Activated T-cell treated with anti-CD3 and anti-CD28 coated beads for 24 hours (primary cell): ENCODE measurements around the gene TDRD7.

Source experiments
- DNase-seq: peaks from one replicate; pipeline ENCODE4 v3.0.0-alpha.2; 2020; ENCODE audit warnings: low read depth

Gene TDRD7, protein sequence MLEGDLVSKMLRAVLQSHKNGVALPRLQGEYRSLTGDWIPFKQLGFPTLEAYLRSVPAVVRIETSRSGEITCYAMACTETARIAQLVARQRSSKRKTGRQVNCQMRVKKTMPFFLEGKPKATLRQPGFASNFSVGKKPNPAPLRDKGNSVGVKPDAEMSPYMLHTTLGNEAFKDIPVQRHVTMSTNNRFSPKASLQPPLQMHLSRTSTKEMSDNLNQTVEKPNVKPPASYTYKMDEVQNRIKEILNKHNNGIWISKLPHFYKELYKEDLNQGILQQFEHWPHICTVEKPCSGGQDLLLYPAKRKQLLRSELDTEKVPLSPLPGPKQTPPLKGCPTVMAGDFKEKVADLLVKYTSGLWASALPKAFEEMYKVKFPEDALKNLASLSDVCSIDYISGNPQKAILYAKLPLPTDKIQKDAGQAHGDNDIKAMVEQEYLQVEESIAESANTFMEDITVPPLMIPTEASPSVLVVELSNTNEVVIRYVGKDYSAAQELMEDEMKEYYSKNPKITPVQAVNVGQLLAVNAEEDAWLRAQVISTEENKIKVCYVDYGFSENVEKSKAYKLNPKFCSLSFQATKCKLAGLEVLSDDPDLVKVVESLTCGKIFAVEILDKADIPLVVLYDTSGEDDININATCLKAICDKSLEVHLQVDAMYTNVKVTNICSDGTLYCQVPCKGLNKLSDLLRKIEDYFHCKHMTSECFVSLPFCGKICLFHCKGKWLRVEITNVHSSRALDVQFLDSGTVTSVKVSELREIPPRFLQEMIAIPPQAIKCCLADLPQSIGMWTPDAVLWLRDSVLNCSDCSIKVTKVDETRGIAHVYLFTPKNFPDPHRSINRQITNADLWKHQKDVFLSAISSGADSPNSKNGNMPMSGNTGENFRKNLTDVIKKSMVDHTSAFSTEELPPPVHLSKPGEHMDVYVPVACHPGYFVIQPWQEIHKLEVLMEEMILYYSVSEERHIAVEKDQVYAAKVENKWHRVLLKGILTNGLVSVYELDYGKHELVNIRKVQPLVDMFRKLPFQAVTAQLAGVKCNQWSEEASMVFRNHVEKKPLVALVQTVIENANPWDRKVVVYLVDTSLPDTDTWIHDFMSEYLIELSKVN

DNA sequence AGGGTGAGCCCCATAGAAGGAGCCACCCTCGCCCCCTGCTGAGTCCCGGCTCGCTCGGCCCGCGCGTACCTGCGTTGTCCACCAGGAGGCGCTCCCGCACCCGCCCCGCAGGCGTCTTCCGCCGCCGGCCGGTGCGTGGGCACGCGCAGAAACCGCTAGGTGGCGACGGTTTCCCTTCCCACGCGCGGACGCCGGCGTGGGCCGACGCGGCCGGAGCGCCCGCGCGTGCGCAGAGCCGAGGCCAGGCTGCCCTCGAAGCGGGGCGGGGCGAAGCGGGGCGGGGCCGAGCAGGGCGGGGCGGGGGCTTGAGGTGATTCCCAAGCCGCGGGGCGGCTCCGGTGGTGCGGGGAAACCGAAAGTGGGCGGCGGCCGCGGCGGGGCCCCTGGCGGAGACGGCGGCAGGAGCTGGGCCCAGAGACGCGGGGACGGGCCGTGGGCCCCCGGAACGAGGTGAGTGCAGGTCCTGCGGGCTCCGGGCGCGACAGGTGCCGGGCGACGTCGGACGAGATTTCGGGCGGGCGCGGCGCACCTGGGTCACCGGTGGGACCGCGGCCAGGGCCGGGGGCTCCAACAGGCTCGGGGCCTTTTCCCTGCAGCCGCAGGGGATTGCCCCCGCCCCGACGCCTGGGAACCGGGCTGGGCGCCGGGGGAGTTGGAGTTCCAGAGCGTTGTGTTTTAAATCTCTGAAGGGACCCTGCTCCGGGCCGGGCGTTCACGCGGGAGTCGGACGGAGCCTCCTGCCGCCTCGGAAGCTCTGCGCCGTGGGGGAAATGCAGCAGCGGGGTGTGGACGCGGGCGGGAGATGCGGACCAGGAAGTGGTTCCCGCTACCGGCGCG lies at the start of gene TDRD7:
TDRD7 (plus strand) TSS at position 308 of the 837 bp plus-strand sequence. CDS start 16,370 bp downstream, outside the sequence.
- peak; percentile 89 for DNase-seq

DNA sequence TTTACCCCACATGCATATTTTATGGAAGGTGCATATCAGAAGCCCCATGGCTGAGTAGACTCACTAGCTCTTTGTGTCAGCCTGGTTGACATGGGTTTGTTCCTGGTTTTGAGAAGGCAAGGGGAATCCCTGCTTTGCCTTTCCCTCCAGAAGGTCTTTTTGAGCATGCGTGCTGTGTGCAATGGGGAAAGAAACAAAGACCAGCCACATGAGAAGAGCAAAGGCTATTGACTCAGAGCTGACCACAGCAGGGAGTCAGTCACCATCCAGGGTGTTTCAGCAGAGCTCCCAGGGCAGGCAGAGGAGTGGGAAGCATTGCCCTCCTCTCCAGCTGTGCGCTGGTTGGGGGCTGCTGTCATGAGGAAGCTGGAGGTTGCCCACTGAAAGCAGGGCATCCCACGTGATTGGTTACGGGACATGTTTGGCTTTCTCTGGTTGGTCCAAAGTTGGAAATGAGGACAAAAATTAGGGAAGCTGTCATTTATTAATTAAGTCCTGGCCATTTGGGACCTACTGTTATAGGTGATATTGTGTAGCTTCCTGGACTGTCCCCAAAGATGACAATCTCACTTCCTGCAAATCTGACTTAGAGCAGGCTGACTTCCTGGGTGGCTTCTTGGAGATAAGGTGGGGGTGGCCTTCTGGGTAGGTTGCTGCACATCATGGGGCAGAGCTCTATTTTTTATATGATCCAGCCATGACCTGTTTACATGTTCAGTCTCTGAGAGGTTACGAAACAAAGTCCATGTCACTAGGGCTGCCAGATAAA lies 48.9 kb upstream of the TDRD7 start:
- no peak for DNase-seq

DNA sequence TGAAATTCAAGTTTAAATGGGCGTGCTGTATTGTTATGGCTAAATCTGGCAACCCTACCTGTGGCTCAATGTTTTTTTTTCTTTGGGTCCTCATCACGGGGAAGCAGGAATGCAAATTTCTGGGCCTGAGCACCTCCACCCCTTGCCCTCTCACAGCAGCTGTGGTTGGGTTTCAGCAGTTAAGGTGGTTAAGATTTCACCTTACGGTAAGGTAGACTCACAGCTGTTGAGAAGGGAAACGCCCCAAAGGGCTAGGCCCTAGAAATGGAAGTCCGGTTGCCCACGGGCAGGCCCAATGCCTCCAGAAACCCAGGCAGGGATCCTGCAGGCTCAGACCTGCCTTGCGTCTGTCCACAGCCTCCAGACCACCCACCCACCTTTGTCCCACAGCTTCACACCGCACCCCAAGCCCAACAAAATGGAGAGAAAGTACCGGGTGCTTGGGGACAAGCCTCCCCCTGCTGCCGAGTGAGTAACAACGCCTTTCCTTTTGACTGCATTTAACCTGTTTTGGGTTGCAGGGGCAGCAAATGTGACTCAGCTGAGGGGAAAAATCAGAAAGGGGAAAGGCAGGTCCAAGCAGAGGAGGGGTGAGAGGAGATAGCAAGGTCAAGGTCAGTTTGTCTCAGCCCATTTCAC lies 48.1 kb upstream of the TDRD7 start:
- no peak for DNase-seq

DNA sequence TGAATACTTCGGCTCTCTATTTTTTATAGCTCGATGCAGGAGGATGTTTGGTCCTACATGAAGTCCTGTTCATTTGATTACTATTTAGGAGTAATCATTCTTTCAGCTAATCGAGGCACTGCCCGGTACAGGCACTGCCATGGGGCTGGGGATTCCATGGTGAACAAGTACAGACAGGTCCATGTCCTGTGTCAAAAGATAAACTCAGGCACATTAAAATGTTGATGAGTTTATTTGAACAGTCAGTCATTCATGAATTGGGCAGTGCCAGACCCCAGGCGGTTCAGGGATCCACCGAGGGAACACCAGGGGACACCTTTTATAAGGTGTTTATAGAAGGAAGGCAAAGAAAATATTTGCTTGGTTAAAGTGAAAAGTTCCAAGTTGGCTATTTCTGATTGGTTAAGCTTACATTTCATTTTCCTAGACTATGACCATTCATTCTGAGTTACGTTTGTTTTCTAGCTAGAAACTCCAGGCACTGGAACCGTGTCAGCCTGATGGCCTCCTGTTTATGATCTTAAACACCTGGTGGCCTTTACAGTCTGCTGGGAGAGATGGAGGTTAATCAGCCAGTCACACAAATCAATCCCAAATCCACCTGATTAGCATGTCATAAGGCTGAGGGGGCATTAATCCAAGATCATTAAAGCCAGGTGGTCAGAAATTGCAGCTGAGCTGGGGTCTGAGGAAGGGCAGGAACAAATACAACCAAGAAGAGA lies 47.0 kb upstream of the TDRD7 start:
- no peak for DNase-seq

DNA sequence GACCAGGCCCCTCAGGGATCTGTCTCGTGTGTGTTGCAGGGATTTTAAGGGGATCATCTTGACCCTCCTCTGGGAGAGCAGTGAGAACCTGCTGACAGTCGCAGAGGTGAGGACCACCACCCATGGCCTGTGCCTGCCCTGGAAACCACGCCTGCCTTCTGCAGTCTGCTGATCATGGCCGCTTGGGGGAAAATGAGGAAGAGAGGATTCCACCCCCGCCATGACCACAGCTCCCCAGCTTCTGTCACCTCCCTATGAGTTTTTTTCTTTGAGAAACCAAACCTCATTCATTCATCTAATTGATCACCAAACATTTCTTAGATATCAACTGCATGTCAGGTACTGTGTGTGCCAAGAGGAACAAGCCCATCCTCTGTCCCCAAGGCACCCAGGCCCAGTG lies 46.3 kb upstream of the TDRD7 start:
- no peak for DNase-seq

DNA sequence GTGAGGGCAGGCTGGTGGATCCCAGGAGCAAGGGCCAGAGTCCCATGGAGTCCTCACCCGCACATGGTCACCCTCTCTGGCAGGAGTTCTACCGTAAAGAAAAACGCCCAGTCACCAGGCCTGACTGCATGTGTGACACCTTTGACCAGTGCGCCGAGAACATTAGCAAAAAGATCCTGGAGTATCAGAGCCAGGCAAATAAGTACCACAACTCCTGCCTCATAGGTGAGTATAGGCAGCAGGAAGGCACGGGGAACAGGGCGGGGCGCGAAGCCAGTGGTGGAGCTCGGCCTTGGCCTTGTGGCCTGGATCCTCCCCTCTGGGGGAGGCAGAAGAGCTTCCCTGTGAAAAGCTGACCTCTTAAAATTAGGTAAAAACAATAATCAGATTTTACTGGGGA lies 45.4 kb upstream of the TDRD7 start:
- no peak for DNase-seq

DNA sequence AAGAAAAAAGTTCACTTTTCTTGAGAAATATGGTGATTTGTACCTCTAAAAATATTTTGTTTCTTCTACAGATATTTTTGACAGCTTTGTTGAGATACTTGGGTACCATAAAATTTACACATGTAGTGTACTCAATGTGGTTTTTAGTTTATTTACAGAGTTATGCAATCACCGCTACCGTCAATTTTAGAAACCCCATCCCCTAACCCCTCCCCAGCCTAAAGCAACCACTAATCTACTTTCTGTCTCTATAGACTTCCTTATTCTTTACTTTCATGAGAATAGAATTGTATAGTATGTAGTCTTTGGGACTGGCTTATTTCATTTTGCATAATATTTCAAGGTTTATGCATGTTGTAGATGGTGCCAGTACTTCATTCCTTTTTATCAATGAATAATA lies 45.0 kb upstream of the TDRD7 start:
- no peak for DNase-seq

DNA sequence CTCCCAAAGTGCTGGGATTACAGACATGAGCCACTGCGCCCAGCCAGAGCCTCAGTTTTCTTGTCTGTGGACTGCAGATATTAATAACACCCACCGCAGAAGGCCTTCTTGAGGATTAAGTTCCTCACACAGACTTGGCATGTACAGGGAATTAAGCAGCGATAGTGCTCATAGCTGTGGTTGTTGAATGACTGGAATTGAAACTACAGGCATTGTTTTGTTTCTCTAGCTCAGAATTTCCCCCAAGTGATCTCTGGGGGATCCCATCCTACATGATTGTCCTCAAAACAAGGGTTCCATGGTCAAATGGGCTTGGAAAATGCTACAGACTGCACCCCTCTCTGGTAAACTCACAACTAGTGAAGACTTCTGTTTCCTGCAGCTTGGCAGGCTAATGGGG lies 44.2 kb upstream of the TDRD7 start:
- DNase-seq, result no peak

DNA sequence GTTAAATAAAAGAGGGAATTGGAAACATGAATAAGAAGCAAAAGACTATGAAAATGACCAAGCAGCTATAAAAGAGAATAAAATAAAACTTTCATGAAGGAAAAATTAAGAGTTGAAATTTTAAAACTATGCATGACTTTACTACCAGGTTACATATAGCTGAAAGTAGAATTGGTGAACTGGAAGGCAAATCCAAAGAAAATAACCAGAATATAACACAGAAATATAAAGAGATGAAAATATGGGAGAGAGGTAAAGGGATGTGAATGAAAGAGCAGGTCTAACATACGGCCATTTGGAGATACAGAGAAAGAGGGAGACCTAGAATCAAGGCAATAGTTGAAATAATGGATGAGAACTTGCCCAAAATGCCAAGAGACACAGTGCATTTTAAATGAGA lies 42.9 kb upstream of the TDRD7 start:
- DNase-seq, result no peak

DNA sequence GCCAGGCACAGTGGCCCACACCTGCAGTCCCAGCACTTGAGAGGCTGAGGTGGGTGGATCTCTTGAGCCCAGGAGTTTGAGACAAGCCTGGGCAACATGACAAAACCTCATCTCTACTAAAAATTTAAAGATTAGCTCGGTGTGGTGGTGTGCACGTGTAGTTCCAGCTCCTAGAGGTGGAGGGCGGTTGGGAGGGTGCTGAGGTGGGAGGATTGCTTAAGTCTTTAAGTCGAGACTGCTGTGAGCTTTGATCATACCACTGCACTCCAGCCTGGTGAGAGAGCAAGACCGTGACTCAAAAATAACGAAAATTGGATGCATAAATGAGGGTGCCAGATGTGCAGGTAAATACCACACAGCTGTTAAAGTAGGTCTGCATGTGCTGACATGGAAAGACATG lies 39.3 kb upstream of the TDRD7 start:
- no peak for DNase-seq

DNA sequence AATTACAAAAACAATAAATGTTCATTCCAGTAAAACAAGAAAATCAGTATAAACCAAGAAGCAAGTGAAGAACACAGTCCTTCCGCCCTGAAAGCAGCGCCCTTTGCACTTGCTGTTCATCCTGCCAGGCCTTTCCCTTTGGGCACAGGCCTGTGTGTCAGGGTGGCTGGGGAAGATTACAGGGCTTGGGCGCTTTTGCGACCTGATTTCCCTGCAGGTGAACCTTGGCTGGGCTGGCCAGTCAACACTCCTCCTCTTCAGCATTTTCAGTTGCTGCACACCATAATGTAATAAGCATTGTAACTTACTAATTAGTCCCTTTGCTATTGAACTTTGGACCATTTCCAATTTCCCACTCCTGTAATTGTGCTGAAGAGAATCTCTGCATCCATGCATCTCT lies 38.6 kb upstream of the TDRD7 start:
- no peak for DNase-seq

DNA sequence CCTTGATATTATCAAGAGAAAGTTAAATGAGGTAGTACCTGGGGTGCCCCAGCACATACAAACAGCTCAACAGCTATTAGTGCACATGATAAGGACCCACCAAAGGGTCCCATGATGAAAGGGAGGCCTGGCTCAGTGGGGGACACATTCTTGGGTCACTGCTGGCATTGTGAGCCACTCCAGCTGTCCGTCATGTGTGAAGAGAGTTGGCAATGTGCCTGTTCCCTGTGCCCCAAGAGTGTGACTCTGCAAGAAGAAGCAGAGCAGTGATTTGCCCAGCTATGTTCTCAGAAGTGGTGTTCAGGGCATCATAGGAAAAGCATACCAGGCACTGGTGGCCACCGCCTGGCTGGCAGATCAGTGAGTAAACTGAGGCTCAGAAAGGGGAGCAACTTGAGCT lies 37.1 kb upstream of the TDRD7 start:
- no peak for DNase-seq

DNA sequence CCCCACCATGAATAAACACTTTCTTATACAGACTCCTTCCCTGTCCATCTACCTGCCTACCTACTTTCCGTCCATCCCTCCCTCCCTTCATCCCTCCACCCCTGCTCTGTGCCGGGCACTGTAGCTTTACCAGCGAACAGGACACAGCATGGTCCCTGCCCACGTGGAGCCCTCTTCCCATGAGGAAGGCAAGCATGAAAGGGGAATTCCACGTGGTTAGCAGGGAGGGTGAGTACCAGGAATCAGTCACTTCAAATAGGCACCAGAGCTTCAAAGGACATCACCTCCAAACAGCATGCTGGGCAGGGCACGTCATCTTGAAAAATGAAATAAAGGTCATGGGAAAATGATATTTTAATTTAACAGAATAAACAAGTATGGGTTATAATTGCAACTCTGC lies 35.0 kb upstream of the TDRD7 start:
- no peak for DNase-seq

DNA sequence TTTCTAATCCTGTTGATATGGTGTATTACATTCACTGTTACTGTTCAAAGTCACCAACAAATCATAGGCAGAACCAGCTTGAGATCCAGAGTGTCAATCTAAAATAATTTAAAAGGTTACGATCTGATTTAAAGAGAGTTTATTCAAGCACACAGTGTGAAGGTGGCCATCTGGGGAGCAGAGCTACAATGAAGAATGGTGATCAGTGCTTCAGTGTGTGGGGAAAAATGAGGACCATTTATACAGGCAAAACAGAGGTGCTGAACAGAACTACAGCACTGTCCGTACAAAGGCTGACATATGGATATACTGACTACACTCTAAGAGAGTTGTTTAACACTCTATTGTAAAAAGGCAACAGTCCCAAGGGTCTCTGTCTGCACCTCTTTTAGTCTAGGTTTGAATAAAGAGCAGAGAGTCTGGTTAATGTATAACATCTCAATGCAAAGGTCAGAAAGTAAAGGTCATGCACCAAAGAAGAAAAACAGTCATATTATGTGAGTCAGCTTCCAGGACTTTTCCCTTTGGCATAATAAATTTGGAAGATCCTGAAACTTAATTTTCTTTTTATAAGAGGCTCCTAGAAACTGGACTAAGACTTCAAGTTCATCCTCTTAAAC lies 29.7 kb upstream of the TDRD7 start:
- DNase-seq, result no peak

DNA sequence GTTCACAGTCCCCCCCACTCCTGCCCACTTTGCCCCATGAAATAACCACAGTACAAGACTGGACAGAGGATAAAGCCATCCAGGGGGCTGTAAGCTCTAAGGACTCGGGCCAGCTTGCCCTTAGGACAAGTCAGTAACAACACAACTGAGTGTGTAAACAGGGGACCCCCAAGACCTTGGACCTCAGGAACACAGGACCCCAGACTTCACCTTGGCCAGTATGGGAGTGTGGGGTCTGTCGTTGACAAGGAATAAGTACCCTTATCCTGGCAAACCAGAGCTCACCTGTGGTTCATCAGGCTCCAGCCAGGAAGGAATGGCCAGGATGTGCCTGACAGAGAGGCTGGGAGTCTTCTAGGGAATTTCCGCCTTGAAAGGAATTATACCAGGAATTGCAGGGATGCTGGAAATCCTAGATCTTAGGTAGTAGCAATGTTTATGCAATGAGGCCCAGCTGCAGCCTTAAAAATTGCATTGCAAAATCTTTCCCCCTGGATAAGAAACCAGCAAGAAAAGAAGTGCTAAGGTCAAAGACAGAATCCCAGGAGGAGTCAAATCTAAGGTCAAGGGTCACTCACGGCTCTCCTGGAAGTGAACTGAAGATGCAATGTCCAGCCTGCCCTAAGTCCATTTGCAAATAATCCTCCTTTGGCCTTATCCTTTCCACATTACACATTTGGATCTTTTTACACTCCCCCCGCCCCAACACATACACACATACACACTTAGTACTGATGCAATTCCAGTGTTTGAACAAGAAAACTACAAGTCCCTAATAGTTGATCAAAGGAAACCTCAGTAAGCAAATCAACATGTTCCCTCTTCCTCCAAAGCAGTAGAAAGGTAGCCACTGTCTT lies 27.3 kb upstream of the TDRD7 start:
- no peak for DNase-seq

DNA sequence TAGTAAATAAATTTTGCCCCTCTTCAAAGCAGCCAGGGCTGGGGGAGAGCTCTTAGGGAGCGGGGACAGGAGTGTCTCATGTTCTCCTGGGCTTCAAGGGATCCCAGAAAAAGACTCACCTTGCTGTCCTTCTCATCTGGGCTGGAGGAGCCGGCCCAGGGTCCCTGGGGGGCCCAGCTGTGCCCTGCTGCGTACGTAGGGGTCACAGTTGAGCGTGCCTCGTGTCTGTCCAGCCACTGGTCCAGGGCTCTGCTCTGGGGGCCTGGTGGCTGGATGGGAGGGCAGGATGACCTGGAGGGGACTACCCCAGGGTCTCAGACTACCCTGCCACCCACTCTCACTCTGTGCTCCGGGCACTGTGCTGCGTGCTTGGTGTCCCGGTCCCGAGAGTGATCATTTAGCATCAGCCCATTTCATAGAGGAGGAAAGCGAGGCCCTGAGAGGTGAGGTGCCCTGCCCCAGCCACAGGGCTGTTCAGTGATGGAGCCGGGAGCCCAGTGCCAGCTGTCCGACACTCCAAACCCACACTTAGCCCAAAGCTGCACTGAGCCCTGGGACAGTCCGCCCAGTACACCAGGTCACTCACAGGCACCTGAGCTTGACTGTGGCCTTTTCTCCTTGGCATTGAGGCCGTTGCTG lies 26.2 kb upstream of the TDRD7 start:
- DNase-seq, result no peak

DNA sequence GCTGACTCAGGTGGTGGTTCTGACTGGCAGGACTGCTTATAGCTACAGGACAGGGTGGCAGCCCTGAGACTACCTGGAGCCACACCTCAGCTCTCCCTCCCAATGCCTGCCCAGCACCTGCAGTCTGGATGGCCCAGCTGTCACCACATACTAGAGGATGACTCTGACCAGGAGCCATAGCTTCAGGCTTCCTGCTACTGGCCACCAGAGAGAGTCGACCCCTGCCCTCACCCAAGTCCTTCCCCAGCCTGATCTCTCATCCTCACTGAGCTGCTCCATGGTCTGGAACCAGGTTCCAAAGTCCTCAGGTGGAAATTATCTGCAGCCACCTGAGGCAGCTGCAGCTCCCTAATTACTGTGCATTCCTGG lies 25.6 kb upstream of the TDRD7 start:
- no peak for DNase-seq
